ENCODE data around the gene UBAP1L. TPM values are rescaled to one million over a fixed set of nuclear protein-coding genes. Genes with fewer than 3 reads are reported as not detected.

UBAP1L gene
- polyA plus RNA-seq, 1 donor (not counting 4 experiments of a cell fraction or from before 2014, with no cell fraction given), result 0.55 TPM

GRCh38 chr15:65062726-65063125, 52.3 kb downstream of the UBAP1L start:
- FAIRE-seq (no peak), DNase-seq (ENCODE audit: low read depth, low spot score) (no peak)
- H3K9me3 ChIP-seq (ENCODE audit: control insufficient read depth, low read depth, low read length), result no peaks in the 10 kb centered on the region
- H3K4me1 ChIP-seq (ENCODE audit: control insufficient read depth, extremely low read depth, insufficient read depth, low read length), result no peaks in the 10 kb centered on the region
- no peaks in the 10 kb centered on the region for H4K20me1 ChIP-seq (ENCODE audit: control insufficient read depth, extremely low read depth, insufficient read depth, low read length)
- H3K4me3 ChIP-seq (ENCODE audit: control insufficient read depth in 2 of 3, extremely low read depth in 1 of 3, insufficient read depth in 2 of 3, low read depth in 1 of 3, low read length in 3 of 3), result no peak overlapping the region
- H3K79me2 ChIP-seq (ENCODE audit: control insufficient read depth, insufficient read depth, low read length), result no peaks in the 10 kb centered on the region
- dilution Hi-C loops (cut with MboI; ENCODE audit: extremely low pct_ligation_motif_present, low sequenced_read_pairs), result no loop called here
- no peak overlapping the region for H3K27ac ChIP-seq (ENCODE audit: control insufficient read depth, insufficient read depth, low read length)
- no peaks in the 10 kb centered on the region for H3K9me1 ChIP-seq (ENCODE audit: control insufficient read depth, extremely low read depth, insufficient read depth, low read length)
- H3K36me3 ChIP-seq (ENCODE audit: control insufficient read depth in 2 of 2, extremely low read depth in 1 of 2, insufficient read depth in 2 of 2, low read length in 2 of 2), result no peaks in the 10 kb centered on the region
- H2AFZ ChIP-seq (ENCODE audit: control insufficient read depth, low read length), result no peak overlapping the region
- H3K27me3 ChIP-seq (ENCODE audit: control insufficient read depth, extremely low read depth, insufficient read depth, low read length), result peaks cover 30% of the 10 kb centered on the region
- no peak for TF ChIP-seq CTCF (optimal IDR thresholded peaks at IDR 0.05 in 1 of 3, IDR thresholded peaks at IDR 0.05 in 1 of 3, conservative IDR thresholded peaks at IDR 0.05 in 1 of 3; ENCODE audit: extremely low read depth in 1 of 3, insufficient read depth in 2 of 3, low read length in 3 of 3)
- TF ChIP-seq EZH2 (IDR thresholded peaks at IDR 0.05; ENCODE audit: low read length), result no peak
- H3K9ac ChIP-seq (ENCODE audit: control insufficient read depth, extremely low read depth, insufficient read depth, low read length), result no peak overlapping the region
- H3K4me2 ChIP-seq (ENCODE audit: control insufficient read depth, extremely low read depth, insufficient read depth, low read depth, low read length), result no peak overlapping the region

GRCh38 chr15:65062061-65062460, 52.9 kb downstream of the UBAP1L start:
- no peak overlapping the region for H3K27ac ChIP-seq (ENCODE audit: control insufficient read depth, insufficient read depth, low read length)

More at GRCh38 chr15:65062061-65062460, 52.9 kb downstream of the UBAP1L start:
- Histone ChIP-seq H3K27me3 (ENCODE audit: control insufficient read depth, extremely low read depth, insufficient read depth, low read length) (peaks cover 23% of the 10 kb centered on the region), H3K79me2 (ENCODE audit: control insufficient read depth, insufficient read depth, low read length) (no peaks in the 10 kb centered on the region), H3K9me1 (ENCODE audit: control insufficient read depth, extremely low read depth, insufficient read depth, low read length) (no peaks in the 10 kb centered on the region), H3K4me2 (ENCODE audit: control insufficient read depth, extremely low read depth, insufficient read depth, low read depth, low read length) (no peak overlapping the region), H3K4me1 (ENCODE audit: control insufficient read depth, extremely low read depth, insufficient read depth, low read length) (no peaks in the 10 kb centered on the region), H3K9me3 (ENCODE audit: control insufficient read depth, low read depth, low read length) (no peaks in the 10 kb centered on the region), H3K4me3 (ENCODE audit: control insufficient read depth in 2 of 3, extremely low read depth in 1 of 3, insufficient read depth in 2 of 3, low read depth in 1 of 3, low read length in 3 of 3) (no peak overlapping the region), H4K20me1 (ENCODE audit: control insufficient read depth, extremely low read depth, insufficient read depth, low read length) (no peaks in the 10 kb centered on the region), H3K9ac (ENCODE audit: control insufficient read depth, extremely low read depth, insufficient read depth, low read length) (no peak overlapping the region), H3K36me3 (ENCODE audit: control insufficient read depth in 2 of 2, extremely low read depth in 1 of 2, insufficient read depth in 2 of 2, low read length in 2 of 2) (no peaks in the 10 kb centered on the region), H2AFZ (ENCODE audit: control insufficient read depth, low read length) (no peak overlapping the region)
- TF ChIP-seq CTCF (optimal IDR thresholded peaks at IDR 0.05 in 1 of 3, IDR thresholded peaks at IDR 0.05 in 1 of 3, conservative IDR thresholded peaks at IDR 0.05 in 1 of 3; ENCODE audit: extremely low read depth in 1 of 3, insufficient read depth in 2 of 3, low read length in 3 of 3) (no peak), EZH2 (IDR thresholded peaks at IDR 0.05; ENCODE audit: low read length) (no peak)
- FAIRE-seq, result no peak
- DNase-seq (ENCODE audit: low read depth, low spot score), result no peak
- dilution Hi-C loops (cut with MboI; ENCODE audit: extremely low pct_ligation_motif_present, low sequenced_read_pairs), result no loop called here

Measured in keratinocyte (primary cell).